HCT116 (cell line): ENCODE measurements around the gene ZNF575. TPM values are rescaled to one million over a fixed set of nuclear protein-coding genes. Genes with fewer than 3 reads are reported as not detected.

Experiments
- ATAC-seq: fragments of 200-7000 bp; cut with Tn5 transposase; 2 replicates; pipeline ENCODE4 v1.9.1; 2020; ENCODE audit warnings: mild to moderate bottlenecking, moderate library complexity
- BruUV-seq: library from RNA; stranded (reverse); fragments of 400-500 nt; replicated peaks from 2 replicates; lab custom pipeline; 2021; lab: Mats Ljungman, UMichigan
- CTCF ChIA-PET: fragments of 300-600 bp; sonication (Branson Sonifier 250); formaldehyde crosslinking; loops from one replicate; lab custom pipeline; 2021; ENCODE audit warnings: antibody characterized with exemption; lab: Charles Lee
- POLR2A ChIA-PET: fragments of 300-600, 350-600 bp; sonication (Branson Sonifier 250); formaldehyde crosslinking; loops from one replicate; lab custom pipeline; 2021; ENCODE audit warnings: antibody characterized with exemption; lab: Charles Lee
- RAD21 ChIA-PET, 2 experiments: fragments of 300-600 bp; sonication (Branson Sonifier 250); formaldehyde crosslinking; loops; one replicate each; lab custom pipeline; 2023; ENCODE audit warnings: low total read pairs in 2 of 2; ENCODE audit not compliant: uncharacterized antibody in 2 of 2, unreplicated experiment in 2 of 2, low non-redundant PET in 1 of 2; lab: Charles Lee
- DNase-seq: peaks from one replicate; pipeline ENCODE4 v3.0.0-alpha.2; 2010; ENCODE audit warnings: low read depth, low spot score
- H2AFZ ChIP-seq: fragments of 200-600 bp; shearing (Covaris generic), sonication (generic); 2 replicates; pipeline ENCODE4 v1.6.1; 2017; ENCODE audit warnings: low read depth, mixed run types, mixed read lengths, antibody characterized with exemption, low read length; ENCODE audit not compliant: poor library complexity, severe bottlenecking
- H3K27ac ChIP-seq: 2 replicates; pipeline ENCODE4 v1.5.1; 2012; ENCODE audit warnings: low read depth, low read length
- H3K27me3 ChIP-seq: fragments of 200-600 bp; sonication (generic); 2 replicates; pipeline ENCODE4 v1.6.1; 2016; ENCODE audit warnings: mixed run types, low read length, mixed read lengths; ENCODE audit not compliant: insufficient read depth
- H3K36me3 ChIP-seq, 2 experiments: fragments of 200-500 bp in 1 of 2; fragments of 200-600 bp in 1 of 2; sonication (Bioruptor generic) in 1 of 2; sonication (generic) in 1 of 2; 2 replicates each; pipeline versions ENCODE4 v1.5.1 to v1.6.1; 2014 to 2016; ENCODE audit warnings: low read length in 2 of 2, inconsistent platforms in 1 of 2, mixed read lengths in 1 of 2, mixed run types in 1 of 2; ENCODE audit not compliant: insufficient read depth in 2 of 2, control insufficient read depth in 1 of 2
- H3K4me1 ChIP-seq, 2 experiments: fragments of 200-600 bp in 1 of 2; sonication (generic) in 1 of 2; 2 replicates each; pipeline versions ENCODE4 v1.5.1 to v1.6.1; 2012 to 2017; ENCODE audit warnings: low read length in 2 of 2, inconsistent platforms in 1 of 2, mild to moderate bottlenecking in 1 of 2, mixed read lengths in 1 of 2, mixed run types in 1 of 2, moderate library complexity in 1 of 2; ENCODE audit not compliant: insufficient read depth in 2 of 2, control insufficient read depth in 1 of 2
- H3K4me2 ChIP-seq: fragments of 200-600 bp; sonication (generic); 2 replicates; pipeline ENCODE4 v1.6.1; 2017; ENCODE audit warnings: mixed run types, low read length, mixed read lengths
- H3K4me3 ChIP-seq, 2 experiments: fragments of 200-600 bp in 1 of 2; sonication (generic) in 1 of 2; replicated peaks in 1 of 2; 2 replicates each; pipeline ENCODE4 v1.5.1; 2011 to 2016; ENCODE audit warnings: low read length in 2 of 2, control low read depth in 1 of 2, low read depth in 1 of 2, mild to moderate bottlenecking in 1 of 2, mixed read lengths in 1 of 2, mixed run types in 1 of 2
- H3K79me2 ChIP-seq: fragments of 200-600 bp; sonication (generic); 2 replicates; pipeline ENCODE4 v1.6.1; 2017; ENCODE audit warnings: mild to moderate bottlenecking, mixed run types, low read length, moderate library complexity, mixed read lengths; ENCODE audit not compliant: insufficient read depth
- H3K9ac ChIP-seq: fragments of 200-600 bp; sonication (generic); 2 replicates; pipeline ENCODE4 v1.6.1; 2016; ENCODE audit warnings: low read length, mixed read lengths
- H3K9me2 ChIP-seq: fragments of 200-600 bp; sonication (generic), shearing (Covaris generic); 2 replicates; pipeline ENCODE4 v1.6.1; 2017; ENCODE audit warnings: mixed run types, mild to moderate bottlenecking, moderate library complexity; ENCODE audit not compliant: insufficient read depth
- H3K9me3 ChIP-seq, 2 experiments: fragments of 200-500 bp in 1 of 2; fragments of 200-600 bp in 1 of 2; sonication (Bioruptor generic) in 1 of 2; sonication (generic) in 1 of 2; 2 replicates each; pipeline ENCODE4 v1.6.1; 2014 to 2017; ENCODE audit warnings: low read length in 2 of 2, mixed read lengths in 2 of 2, inconsistent platforms in 1 of 2, low read depth in 1 of 2, mild to moderate bottlenecking in 1 of 2, mixed run types in 1 of 2, moderate library complexity in 1 of 2; ENCODE audit not compliant: control insufficient read depth in 1 of 2, insufficient read depth in 1 of 2
- H4K20me1 ChIP-seq: fragments of 200-600 bp; sonication (generic), shearing (Covaris generic); 2 replicates; pipeline ENCODE4 v1.6.1; 2017; ENCODE audit warnings: mixed run types, mild to moderate bottlenecking, moderate library complexity; ENCODE audit not compliant: insufficient read depth
- CBX3 ChIP-seq: IDR thresholded peaks from 2 replicates; pipeline ENCODE4 v1.6.1; 2012; ENCODE audit warnings: low read depth
- CEBPB ChIP-seq: IDR thresholded peaks from 2 replicates; pipeline ENCODE4 v1.6.1; 2012; ENCODE audit warnings: low read depth
- CTCF ChIP-seq, 3 experiments: fragments of 200-600 bp in 1 of 3; sonication (generic) in 1 of 3; IDR thresholded peaks in 2 of 3; conservative IDR thresholded peaks in 1 of 3; 2 replicates each; pipeline ENCODE4 v1.5.1; 2012 to 2017; ENCODE audit warnings: low read depth in 2 of 3, low read length in 2 of 3, antibody characterized with exemption in 1 of 3, borderline replicate concordance in 1 of 3, control low read depth in 1 of 3, mild to moderate bottlenecking in 1 of 3, mixed read lengths in 1 of 3, mixed run types in 1 of 3, moderate library complexity in 1 of 3; ENCODE audit not compliant: insufficient read depth in 1 of 3
- EGR1 ChIP-seq: IDR thresholded peaks from 2 replicates; pipeline ENCODE4 v1.6.1; 2012; ENCODE audit warnings: low read depth
- ELF1 ChIP-seq: IDR thresholded peaks from 2 replicates; pipeline ENCODE4 v1.6.1; 2012; ENCODE audit warnings: low read depth, borderline replicate concordance
- EZH2 ChIP-seq: fragments of 200-600 bp; sonication (generic); IDR thresholded peaks from 2 replicates; pipeline ENCODE4 v1.6.1; 2017; ENCODE audit warnings: antibody characterized with exemption, mixed run types
- EZH2phosphoT487 ChIP-seq: fragments of 200-600 bp; IDR thresholded peaks from 2 replicates; pipeline ENCODE4 v1.6.1; 2018; ENCODE audit warnings: antibody characterized with exemption, borderline replicate concordance
- FOSL1 ChIP-seq: IDR thresholded peaks from 2 replicates; pipeline ENCODE4 v1.6.1; 2012; ENCODE audit warnings: low read depth
- JUND ChIP-seq: IDR thresholded peaks from 2 replicates; pipeline ENCODE4 v1.6.1; 2012
- POLR2A ChIP-seq: IDR thresholded peaks from 2 replicates; pipeline ENCODE4 v1.7.0; 2011; ENCODE audit warnings: borderline replicate concordance; ENCODE audit not compliant: insufficient read depth, insufficient read length; ENCODE audit errors: extremely low read depth
- POLR2AphosphoS5 ChIP-seq: IDR thresholded peaks from 2 replicates; pipeline ENCODE4 v1.6.1; 2011; ENCODE audit warnings: mild to moderate bottlenecking, low read depth, low read length, moderate library complexity
- REST ChIP-seq: IDR thresholded peaks from 2 replicates; pipeline ENCODE4 v1.6.1; 2012; ENCODE audit warnings: low read depth
- SIN3A ChIP-seq: IDR thresholded peaks from 2 replicates; pipeline ENCODE4 v1.6.1; 2012; ENCODE audit warnings: low read depth
- SP1 ChIP-seq: IDR thresholded peaks from 2 replicates; pipeline ENCODE4 v1.6.1; 2012; ENCODE audit warnings: low read depth
- SRF ChIP-seq: IDR thresholded peaks from 2 replicates; pipeline ENCODE4 v1.6.1; 2012; ENCODE audit warnings: low read depth
- TCF7L2 ChIP-seq: IDR thresholded peaks from 2 replicates; pipeline ENCODE4 v1.7.0; 2011; ENCODE audit warnings: borderline replicate concordance, inconsistent platforms; ENCODE audit not compliant: insufficient read depth, insufficient read length; ENCODE audit errors: extremely low read depth
- intact Hi-C: fragments of 100-400 bp; cut with micrococcal nuclease; formaldehyde crosslinking; loops from 2 replicates; pipeline ENCODE4 v1.10.0; 2022
- total RNA-seq: library from RNA; stranded (reverse); gene quantifications from one replicate; pipeline ENCODE4 v1.2.1, GENCODE V29; 2021; ENCODE audit not compliant: unreplicated experiment
- TF ChIP-seq, protein P1 (sequence below): IDR thresholded peaks from 2 replicates; pipeline ENCODE4 v1.6.1; 2012
- TF ChIP-seq, protein P2 (sequence below): IDR thresholded peaks from 2 replicates; pipeline ENCODE4 v1.6.1; 2012
- TF ChIP-seq, protein P3 (sequence below): IDR thresholded peaks from 2 replicates; pipeline ENCODE4 v1.6.1; 2011; ENCODE audit warnings: mild to moderate bottlenecking, low read length, moderate library complexity; ENCODE audit not compliant: insufficient replicate concordance; ENCODE audit errors: extremely low read depth

Gene ZNF575
- total RNA-seq, 1 experiment from 2014 or later: 1.9 TPM

DNA sequence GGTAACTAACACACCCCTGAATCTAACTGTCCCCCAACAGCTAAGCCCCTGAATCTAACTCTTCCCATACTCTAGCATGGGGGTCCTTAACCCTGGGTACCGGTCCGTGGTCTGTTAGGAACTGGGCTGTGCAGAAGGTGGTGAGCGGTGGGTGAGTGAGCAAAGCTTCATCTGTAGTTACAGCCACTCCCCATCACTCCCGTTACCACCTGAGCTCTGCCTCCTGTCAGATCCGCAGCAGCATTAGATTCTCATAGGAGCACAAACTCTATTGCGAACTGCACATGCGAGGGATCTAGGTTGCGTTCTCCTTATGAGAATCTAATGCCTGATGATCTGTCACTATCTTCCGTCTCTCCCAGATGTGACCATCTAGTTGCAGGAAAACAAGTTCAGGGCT, 22.3 kb upstream of the ZNF575 start:
- ChIA-PET POLR2A (no interaction called here), CTCF (interaction anchor here (1.0 to 2.3 kb wide), 2 partner anchors 9 to 64 kb away, joined by 6 read pairs; no protein-coding TSS in a partner anchor), RAD21 (no interaction called here)
- no peak for TF ChIP-seq FOSL1
- TF ChIP-seq CBX3: no peak
- TF ChIP-seq JUND: no peak
- TF ChIP-seq EZH2: no peak
- no peak for TF ChIP-seq SIN3A
- no peak for TF ChIP-seq ELF1
- no peak for TF ChIP-seq POLR2A
- TF ChIP-seq, protein P1, sequence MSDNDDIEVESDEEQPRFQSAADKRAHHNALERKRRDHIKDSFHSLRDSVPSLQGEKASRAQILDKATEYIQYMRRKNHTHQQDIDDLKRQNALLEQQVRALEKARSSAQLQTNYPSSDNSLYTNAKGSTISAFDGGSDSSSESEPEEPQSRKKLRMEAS: no peak
- no peak for TF ChIP-seq CEBPB
- TF ChIP-seq, protein P2, sequence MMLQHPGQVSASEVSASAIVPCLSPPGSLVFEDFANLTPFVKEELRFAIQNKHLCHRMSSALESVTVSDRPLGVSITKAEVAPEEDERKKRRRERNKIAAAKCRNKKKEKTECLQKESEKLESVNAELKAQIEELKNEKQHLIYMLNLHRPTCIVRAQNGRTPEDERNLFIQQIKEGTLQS: no peak
- no peak for TF ChIP-seq REST
- TF ChIP-seq CTCF (IDR thresholded peaks at IDR 0.05 in 2 of 3, conservative IDR thresholded peaks at IDR 0.05 in 1 of 3; ENCODE audit: borderline replicate concordance in 1 of 3, insufficient read depth in 1 of 3, low read depth in 2 of 3, low read length in 2 of 3): no peak
- no peak for TF ChIP-seq SRF
- no peak for TF ChIP-seq EGR1
- no peak for TF ChIP-seq SP1
- TF ChIP-seq POLR2AphosphoS5: no peak
- TF ChIP-seq, protein P3, sequence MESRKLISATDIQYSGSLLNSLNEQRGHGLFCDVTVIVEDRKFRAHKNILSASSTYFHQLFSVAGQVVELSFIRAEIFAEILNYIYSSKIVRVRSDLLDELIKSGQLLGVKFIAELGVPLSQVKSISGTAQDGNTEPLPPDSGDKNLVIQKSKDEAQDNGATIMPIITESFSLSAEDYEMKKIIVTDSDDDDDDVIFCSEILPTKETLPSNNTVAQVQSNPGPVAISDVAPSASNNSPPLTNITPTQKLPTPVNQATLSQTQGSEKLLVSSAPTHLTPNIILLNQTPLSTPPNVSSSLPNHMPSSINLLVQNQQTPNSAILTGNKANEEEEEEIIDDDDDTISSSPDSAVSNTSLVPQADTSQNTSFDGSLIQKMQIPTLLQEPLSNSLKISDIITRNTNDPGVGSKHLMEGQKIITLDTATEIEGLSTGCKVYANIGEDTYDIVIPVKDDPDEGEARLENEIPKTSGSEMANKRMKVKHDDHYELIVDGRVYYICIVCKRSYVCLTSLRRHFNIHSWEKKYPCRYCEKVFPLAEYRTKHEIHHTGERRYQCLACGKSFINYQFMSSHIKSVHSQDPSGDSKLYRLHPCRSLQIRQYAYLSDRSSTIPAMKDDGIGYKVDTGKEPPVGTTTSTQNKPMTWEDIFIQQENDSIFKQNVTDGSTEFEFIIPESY: no peak
- TF ChIP-seq TCF7L2: no peak
- TF ChIP-seq EZH2phosphoT487: no peak
- H3K4me1 ChIP-seq: no peaks in the 10 kb centered on the region
- H2AFZ ChIP-seq: no peak overlapping the region
- no peaks in the 10 kb centered on the region for H3K79me2 ChIP-seq
- no peak for DNase-seq
- H3K27me3 ChIP-seq: no peaks in the 10 kb centered on the region
- no peak overlapping the region for H3K4me2 ChIP-seq
- H3K9me2 ChIP-seq: no peaks in the 10 kb centered on the region
- H3K9ac ChIP-seq: no peak overlapping the region
- no peaks in the 10 kb centered on the region for H4K20me1 ChIP-seq
- no peak overlapping the region for H3K27ac ChIP-seq
- intact Hi-C loops: no loop called here
- H3K4me3 ChIP-seq: no peak overlapping the region
- ATAC-seq: no peak
- no TSS peak for BruUV-seq
- peaks cover 4 to 9% of the 10 kb centered on the region in 2 experiments; a peak in 3 of 4 replicates for H3K36me3 ChIP-seq
- no peaks in the 10 kb centered on the region for H3K9me3 ChIP-seq
